ENCODE results near the gene NLRP1.

DNA sequence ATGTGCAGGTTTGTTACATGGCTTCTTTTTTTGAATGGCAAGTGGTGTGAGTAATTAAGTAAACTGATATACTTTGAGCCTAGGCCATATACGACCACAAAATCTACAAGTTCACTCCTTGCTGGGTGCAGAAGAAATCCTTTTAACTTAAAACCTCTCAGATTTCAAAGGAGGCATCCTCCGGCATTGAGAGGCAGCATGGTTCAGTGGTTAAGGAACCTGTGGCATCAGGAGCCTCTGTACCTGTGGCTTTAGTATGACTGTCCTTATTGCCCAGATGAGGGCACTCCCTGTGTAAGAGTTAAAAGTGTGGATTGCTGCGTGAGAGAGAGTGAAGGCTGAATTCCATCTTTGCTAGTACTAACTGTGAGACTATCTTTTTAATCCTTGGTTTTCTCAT is 3.3 kb downstream of the NLRP1 start:
- TF ChIP-seq POLR2A (IDR thresholded peaks at IDR 0.05; ENCODE audit: low read depth, low read length) (no peak), EZH2 (IDR thresholded peaks at IDR 0.05; ENCODE audit: borderline replicate concordance, low read depth, low read length, severe bottlenecking) (no peak), JUN (IDR thresholded peaks at IDR 0.05; ENCODE audit: borderline replicate concordance, insufficient read depth, insufficient read length, low read depth) (no peak), FOS (IDR thresholded peaks at IDR 0.05; ENCODE audit: borderline replicate concordance, insufficient read depth, low read length) (no peak), POLR2AphosphoS5 (IDR thresholded peaks at IDR 0.05; ENCODE audit: insufficient read depth, low read depth, low read length) (no peak), MYC (IDR thresholded peaks at IDR 0.05; ENCODE audit: low read depth, low read length) (no peak)
- TF ChIP-seq, protein P1, sequence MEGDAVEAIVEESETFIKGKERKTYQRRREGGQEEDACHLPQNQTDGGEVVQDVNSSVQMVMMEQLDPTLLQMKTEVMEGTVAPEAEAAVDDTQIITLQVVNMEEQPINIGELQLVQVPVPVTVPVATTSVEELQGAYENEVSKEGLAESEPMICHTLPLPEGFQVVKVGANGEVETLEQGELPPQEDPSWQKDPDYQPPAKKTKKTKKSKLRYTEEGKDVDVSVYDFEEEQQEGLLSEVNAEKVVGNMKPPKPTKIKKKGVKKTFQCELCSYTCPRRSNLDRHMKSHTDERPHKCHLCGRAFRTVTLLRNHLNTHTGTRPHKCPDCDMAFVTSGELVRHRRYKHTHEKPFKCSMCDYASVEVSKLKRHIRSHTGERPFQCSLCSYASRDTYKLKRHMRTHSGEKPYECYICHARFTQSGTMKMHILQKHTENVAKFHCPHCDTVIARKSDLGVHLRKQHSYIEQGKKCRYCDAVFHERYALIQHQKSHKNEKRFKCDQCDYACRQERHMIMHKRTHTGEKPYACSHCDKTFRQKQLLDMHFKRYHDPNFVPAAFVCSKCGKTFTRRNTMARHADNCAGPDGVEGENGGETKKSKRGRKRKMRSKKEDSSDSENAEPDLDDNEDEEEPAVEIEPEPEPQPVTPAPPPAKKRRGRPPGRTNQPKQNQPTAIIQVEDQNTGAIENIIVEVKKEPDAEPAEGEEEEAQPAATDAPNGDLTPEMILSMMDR (IDR thresholded peaks at IDR 0.05; ENCODE audit: extremely low read depth in 1 of 2, insufficient read depth in 1 of 2, low read depth in 1 of 2, low read length in 2 of 2) = no peak
- TF ChIP-seq, protein P2, sequence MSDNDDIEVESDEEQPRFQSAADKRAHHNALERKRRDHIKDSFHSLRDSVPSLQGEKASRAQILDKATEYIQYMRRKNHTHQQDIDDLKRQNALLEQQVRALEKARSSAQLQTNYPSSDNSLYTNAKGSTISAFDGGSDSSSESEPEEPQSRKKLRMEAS (IDR thresholded peaks at IDR 0.05; ENCODE audit: insufficient read depth, insufficient read length) = no peak

Data from endothelial cell of umbilical vein (primary cell).